ENCODE measurements around the gene GRIFIN.

DNA sequence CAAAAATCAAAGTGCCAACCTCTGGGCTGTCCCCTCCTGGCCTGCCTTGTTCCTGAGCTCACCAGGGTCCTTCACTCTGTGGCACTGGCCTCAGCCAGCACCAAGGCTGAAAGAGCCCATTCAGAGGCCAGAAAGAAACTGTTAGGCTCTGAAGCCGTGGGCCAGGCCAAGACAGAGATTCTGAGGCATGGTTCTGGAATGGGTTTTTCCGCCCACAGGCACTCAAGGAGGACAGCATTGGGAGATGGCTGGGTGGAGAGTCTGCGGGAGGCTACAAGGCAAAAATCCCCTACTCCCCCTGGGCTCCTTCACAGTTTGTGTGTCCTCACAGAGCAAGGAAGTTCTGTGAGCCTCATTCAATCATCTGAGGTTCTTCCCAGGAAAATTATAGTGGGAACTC, 31.7 kb downstream of the GRIFIN start:
- TF ChIP-seq EP300 (IDR thresholded peaks at IDR 0.05) = no peak
- TF ChIP-seq, protein P1, sequence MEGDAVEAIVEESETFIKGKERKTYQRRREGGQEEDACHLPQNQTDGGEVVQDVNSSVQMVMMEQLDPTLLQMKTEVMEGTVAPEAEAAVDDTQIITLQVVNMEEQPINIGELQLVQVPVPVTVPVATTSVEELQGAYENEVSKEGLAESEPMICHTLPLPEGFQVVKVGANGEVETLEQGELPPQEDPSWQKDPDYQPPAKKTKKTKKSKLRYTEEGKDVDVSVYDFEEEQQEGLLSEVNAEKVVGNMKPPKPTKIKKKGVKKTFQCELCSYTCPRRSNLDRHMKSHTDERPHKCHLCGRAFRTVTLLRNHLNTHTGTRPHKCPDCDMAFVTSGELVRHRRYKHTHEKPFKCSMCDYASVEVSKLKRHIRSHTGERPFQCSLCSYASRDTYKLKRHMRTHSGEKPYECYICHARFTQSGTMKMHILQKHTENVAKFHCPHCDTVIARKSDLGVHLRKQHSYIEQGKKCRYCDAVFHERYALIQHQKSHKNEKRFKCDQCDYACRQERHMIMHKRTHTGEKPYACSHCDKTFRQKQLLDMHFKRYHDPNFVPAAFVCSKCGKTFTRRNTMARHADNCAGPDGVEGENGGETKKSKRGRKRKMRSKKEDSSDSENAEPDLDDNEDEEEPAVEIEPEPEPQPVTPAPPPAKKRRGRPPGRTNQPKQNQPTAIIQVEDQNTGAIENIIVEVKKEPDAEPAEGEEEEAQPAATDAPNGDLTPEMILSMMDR (IDR thresholded peaks at IDR 0.05) = no peak
- TF ChIP-seq POLR2AphosphoS5 (IDR thresholded peaks at IDR 0.05) = no peak

Data from sigmoid colon (tissue), 4 donors.